Uterus (tissue), 4 donors: ENCODE data around the gene SPTSSA. TPM values are rescaled to one million over a fixed set of nuclear protein-coding genes. Genes with fewer than 3 reads are reported as not detected.
"Not testable (repeated sequence)": the region's sequence is repeated elsewhere in the genome, so short reads cannot be mapped to it uniquely, and the experiment has no call there.

Experiments used
- DNase-seq, 2 donors: peaks; one replicate each; pipeline ENCODE4 v3.0.0-alpha.2; 2019 to 2020
- H3K27ac ChIP-seq, 2 donors: fragments of 200-600 bp; sonication (generic); 1 replicate in 1 of 2; 2 replicates in 1 of 2; pipeline ENCODE4 v1.5.1; 2016 to 2018
- H3K27me3 ChIP-seq, 2 donors: fragments of 200-600 bp; sonication (generic); one replicate each; pipeline ENCODE4 v1.5.1; 2018 to 2019; ENCODE audit warnings: control low read depth in 1 of 2
- H3K36me3 ChIP-seq, 2 donors: fragments of 200-600 bp; sonication (generic); one replicate each; pipeline ENCODE4 v1.5.1; 2019; ENCODE audit warnings: control low read depth in 1 of 2
- H3K4me1 ChIP-seq, 2 donors: fragments of 200-600 bp; sonication (generic); one replicate each; pipeline ENCODE4 v1.5.1; 2018 to 2019; ENCODE audit warnings: control low read depth in 1 of 2
- H3K4me3 ChIP-seq, 2 donors: fragments of 200-600 bp; sonication (generic); 1 replicate in 1 of 2; 2 replicates in 1 of 2; pipeline ENCODE4 v1.5.1; 2018 to 2019; ENCODE audit warnings: mild to moderate bottlenecking in 1 of 2
- H3K9me3 ChIP-seq, 2 donors: fragments of 200-600 bp; sonication (generic); one replicate each; pipeline ENCODE4 v1.5.1; 2019; ENCODE audit warnings: control low read depth in 1 of 2
- POLR2A ChIP-seq, 2 donors: fragments of 450-650 bp; IDR thresholded peaks; one replicate each; pipeline ENCODE4 v1.6.1; 2016; ENCODE audit warnings: antibody characterized with exemption in 2 of 2, mild to moderate bottlenecking in 1 of 2, moderate library complexity in 1 of 2
- intact Hi-C: fragments of 100-400 bp; cut with DNase I; formaldehyde crosslinking; loops from one replicate; pipeline ENCODE4 v1.15.1; 2023; ENCODE audit warnings: low total_unique reads
- total RNA-seq, 4 donors: library from RNA; depleted of rRNA in 3 of 4; stranded (reverse); fragments of >200 nt in 3 of 4; gene quantifications; one replicate each; pipeline versions ENCODE4 v1.1.0 to v1.2.4, GENCODE V29; 2014 to 2023
- TF ChIP-seq, protein P1 (sequence below), 4 experiments: fragments of 200-600 bp in 2 of 4; fragments of 450-650 bp in 2 of 4; sonication (generic) in 2 of 4; IDR thresholded peaks; one replicate each; pipeline ENCODE4 v1.5.1; 2016 to 2019; ENCODE audit warnings: antibody characterized with exemption in 4 of 4, mild to moderate bottlenecking in 2 of 4, moderate library complexity in 1 of 4
- donor health status: DM: yes; HTN: yes; CAD: no.

SPTSSA gene
- total RNA-seq, 4 donors from 2014 or later: 6.9 to 34.1 (median 28.4) TPM

DNA sequence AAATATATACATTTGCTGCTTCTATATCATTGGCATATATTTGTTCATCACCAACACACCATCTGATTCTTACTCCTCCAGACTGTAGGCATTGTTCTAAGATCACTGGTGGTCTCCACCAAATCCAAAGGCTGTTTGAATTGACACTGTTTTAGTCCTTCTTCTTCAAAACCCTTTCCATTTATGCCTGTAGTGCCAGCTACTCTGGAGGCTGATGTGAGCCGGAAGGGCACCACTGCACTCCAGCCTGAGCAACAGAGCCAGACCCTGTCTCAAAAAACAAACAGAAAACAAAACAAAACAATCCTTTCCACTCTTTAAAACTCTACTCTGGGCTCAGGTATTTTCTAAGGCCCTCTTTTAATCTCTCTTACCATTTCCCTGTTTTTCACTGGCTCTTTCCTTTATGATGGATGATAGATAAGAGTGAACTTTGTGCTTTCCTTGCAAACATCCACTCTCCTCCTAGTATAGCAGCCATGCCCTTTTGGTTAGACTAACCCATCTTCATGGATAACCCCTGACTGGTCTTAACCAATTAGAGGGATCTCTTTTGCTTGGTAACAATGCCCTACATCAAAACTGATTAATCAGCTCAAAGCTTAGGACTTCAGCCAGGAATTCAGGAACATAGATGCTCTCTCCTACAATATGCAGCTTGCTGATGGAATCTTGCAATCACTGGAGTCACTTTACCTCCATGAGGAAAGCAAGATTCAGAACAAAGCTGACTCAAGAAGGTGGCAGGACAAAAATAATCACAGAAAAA, 24.9 kb downstream of the SPTSSA start:
- intact Hi-C loops: no loop called here
- H3K9me3 ChIP-seq: no peaks in the 10 kb centered on the region
- H3K4me1 ChIP-seq: no peaks in the 10 kb centered on the region

DNA sequence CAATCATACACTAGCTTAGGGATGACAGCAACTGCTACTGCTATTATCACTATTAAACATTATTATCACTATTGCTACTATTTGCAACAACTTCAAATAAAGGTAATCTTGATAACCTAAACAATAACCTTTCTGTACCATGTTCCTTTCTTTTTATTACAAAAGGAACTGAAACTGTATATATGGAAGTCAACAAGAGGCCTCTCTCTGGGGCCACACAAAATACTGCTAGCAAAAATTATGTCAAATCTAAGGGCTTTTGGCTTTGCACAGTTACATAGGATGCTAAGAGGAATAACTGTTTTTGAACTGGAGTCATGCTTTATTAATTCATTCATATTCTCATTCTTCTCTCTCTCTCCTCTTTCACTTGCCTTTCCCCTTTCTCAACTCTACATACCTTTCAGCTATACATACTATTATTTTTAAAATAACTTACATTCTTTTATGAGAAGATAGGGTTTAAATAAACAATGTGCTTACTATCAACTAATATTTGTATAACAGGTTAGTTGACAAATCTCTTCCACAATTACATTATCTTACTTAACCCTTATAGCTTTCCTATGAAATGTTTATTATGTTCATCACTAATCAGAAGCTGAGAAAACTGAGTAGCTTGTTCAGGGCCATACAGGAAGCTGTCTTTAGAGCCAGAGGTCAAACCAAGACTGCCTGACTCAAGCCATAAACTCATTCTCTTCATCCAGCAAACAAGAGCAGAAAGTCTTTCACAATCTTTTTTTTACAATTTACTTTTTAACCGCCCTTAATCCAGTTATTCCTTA, 25.7 kb downstream of the SPTSSA start:
- Histone ChIP-seq H3K9me3 (no peaks in the 10 kb centered on the region), H3K27me3 (no peaks in the 10 kb centered on the region), H3K36me3 (no peaks in the 10 kb centered on the region), H3K27ac (no peak overlapping the region), H3K4me3 (no peak overlapping the region), H3K4me1 (no peaks in the 10 kb centered on the region)
- intact Hi-C loops: no loop called here
- no peak for DNase-seq
- TF ChIP-seq, protein P1, sequence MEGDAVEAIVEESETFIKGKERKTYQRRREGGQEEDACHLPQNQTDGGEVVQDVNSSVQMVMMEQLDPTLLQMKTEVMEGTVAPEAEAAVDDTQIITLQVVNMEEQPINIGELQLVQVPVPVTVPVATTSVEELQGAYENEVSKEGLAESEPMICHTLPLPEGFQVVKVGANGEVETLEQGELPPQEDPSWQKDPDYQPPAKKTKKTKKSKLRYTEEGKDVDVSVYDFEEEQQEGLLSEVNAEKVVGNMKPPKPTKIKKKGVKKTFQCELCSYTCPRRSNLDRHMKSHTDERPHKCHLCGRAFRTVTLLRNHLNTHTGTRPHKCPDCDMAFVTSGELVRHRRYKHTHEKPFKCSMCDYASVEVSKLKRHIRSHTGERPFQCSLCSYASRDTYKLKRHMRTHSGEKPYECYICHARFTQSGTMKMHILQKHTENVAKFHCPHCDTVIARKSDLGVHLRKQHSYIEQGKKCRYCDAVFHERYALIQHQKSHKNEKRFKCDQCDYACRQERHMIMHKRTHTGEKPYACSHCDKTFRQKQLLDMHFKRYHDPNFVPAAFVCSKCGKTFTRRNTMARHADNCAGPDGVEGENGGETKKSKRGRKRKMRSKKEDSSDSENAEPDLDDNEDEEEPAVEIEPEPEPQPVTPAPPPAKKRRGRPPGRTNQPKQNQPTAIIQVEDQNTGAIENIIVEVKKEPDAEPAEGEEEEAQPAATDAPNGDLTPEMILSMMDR (IDR thresholded peaks at IDR 0.05): no peak
- no peak for TF ChIP-seq POLR2A (IDR thresholded peaks at IDR 0.05)

More for the DNA sequence above, 24.9 kb downstream of the SPTSSA start:
- no peak for DNase-seq
- TF ChIP-seq POLR2A (IDR thresholded peaks at IDR 0.05): no peak
- TF ChIP-seq, protein P1 (IDR thresholded peaks at IDR 0.05): no peak
- Histone ChIP-seq H3K27ac (no peak overlapping the region), H3K27me3 (no peaks in the 10 kb centered on the region), H3K4me3 (no peak overlapping the region), H3K36me3 (no peaks in the 10 kb centered on the region)

DNA sequence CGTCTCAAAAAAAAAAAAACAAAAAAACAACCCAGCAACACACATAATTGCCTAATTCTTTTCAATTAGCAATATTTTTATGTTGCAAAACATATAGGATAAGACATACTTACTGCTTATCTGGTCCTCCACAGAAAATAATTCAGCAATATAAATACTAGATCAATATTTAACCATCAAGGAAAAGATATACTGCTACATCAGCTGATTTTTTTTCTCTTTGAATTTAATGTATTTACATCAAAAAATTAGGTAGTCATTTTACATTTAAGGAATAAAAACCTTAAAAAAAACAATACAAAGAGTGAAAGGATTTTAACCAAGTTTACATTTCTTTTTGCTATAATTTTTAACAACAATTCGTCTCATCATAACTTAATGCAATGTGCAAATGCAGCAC, 28.1 kb downstream of the SPTSSA start:
- no peaks in the 10 kb centered on the region for H3K36me3 ChIP-seq
- H3K9me3 ChIP-seq: no peaks in the 10 kb centered on the region
- intact Hi-C loops: no loop called here
- TF ChIP-seq, protein P1 (IDR thresholded peaks at IDR 0.05): no peak
- no peak for TF ChIP-seq POLR2A (IDR thresholded peaks at IDR 0.05)
- no peaks in the 10 kb centered on the region for H3K4me1 ChIP-seq
- H3K4me3 ChIP-seq: no peak overlapping the region
- no peak overlapping the region for H3K27ac ChIP-seq
- no peak for DNase-seq
- no peaks in the 10 kb centered on the region for H3K27me3 ChIP-seq

DNA sequence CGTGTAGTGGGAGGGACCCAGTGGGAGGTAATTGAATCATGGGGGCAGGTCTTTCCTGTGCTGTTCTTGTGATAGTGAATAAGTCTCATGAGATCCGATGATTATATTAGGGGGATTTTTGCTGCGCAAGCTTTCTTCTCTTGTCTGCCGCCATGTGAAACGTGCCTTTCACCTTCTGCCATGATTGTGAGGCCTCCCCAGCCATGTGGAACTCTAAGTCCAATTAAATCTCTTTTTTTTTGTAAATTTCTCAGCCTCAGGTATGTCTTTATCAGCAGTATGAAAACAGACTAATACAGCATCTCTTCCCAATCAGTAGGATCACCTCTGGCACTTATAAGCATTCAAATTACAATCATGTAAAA, 34.0 kb downstream of the SPTSSA start:
- H3K4me1 ChIP-seq, DNase-seq, H3K4me3 ChIP-seq, H3K9me3 ChIP-seq, H3K27me3 ChIP-seq, intact Hi-C loops, H3K36me3 ChIP-seq, H3K27ac ChIP-seq: not testable (repeated sequence)

DNA sequence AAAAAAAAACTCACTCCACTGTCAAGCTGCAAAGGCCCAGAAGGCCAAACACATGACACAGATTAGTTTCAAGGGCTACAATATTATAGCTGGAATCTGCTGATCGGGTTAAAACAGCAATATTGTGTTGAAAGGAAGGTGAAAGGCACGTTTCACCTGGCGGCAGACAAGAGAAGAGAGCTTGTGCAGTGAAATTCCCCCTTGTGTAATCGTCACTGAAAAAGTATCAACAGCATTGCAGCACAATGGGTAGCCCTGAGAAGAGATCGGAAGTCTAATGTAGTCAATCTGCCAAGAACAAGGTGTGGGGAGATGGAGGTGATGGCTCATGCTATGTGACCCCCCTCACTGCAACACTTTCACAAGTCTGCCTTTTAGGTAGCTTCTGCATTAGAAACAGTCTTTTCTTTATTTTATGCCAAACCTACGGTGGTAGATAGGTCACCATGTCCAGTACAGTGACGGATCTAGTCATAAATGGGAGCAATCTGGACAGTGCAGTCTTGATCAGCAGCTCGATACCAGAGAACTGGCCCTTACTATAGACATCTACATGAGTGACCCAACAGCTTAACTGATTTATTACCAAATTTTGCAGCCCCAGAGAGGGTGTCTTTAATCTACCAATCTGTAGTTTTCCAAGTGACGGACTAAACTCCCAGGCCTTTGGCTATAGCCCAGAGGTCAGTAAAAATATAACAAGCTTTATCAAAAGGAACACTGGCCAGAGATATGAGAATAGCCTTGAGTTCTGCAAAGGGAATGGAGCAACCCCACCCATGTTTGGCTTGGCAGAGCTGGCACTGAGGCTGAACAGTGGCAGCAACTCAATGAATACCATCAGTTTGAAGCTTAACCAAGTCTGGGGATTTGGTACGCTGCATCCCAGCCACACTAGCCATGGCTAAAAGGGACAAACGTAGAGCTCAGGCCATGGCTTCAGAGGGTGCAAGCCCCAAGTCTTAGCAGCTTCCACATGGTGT, 35.4 kb downstream of the SPTSSA start:
- TF ChIP-seq, protein P1 (IDR thresholded peaks at IDR 0.05): no peak
- TF ChIP-seq POLR2A (IDR thresholded peaks at IDR 0.05): no peak
- no peaks in the 10 kb centered on the region for H3K27me3 ChIP-seq

More for the DNA sequence above, 35.4 kb downstream of the SPTSSA start:
- Histone ChIP-seq H3K27ac (no peak overlapping the region), H3K9me3 (no peaks in the 10 kb centered on the region), H3K36me3 (no peaks in the 10 kb centered on the region), H3K4me3 (no peak overlapping the region), H3K4me1 (no peaks in the 10 kb centered on the region)
- intact Hi-C loops: no loop called here
- no peak for DNase-seq
